ENCODE measurements around the gene UCN.
"Not testable (repeated sequence)": the region's sequence is repeated elsewhere in the genome, so short reads cannot be mapped to it uniquely, and the experiment has no call there.

The UCN gene

GRCh38 chr2:27320958-27321543, 12.8 kb upstream of the UCN start:
- Histone ChIP-seq H3K27ac (no peak overlapping the region), H3K36me3 (ENCODE audit: insufficient read depth, low read length) (peaks cover 1% of the 10 kb centered on the region; the same call in 1 of the 2 replicates), H3K4me3 (no peak overlapping the region; the same call in 1 of the 2 replicates), H3K9ac (ENCODE audit: insufficient read length) (no peak overlapping the region), H3K9me3 (ENCODE audit: low read depth, low read length) (no peaks in the 10 kb centered on the region)
- TF ChIP-seq FOXP2 (optimal IDR thresholded peaks at IDR 0.05; ENCODE audit: control extremely low read depth, extremely low read length, insufficient read depth) (no peak), POLR2AphosphoS5 (IDR thresholded peaks at IDR 0.05; ENCODE audit: borderline replicate concordance, low read depth, low read length) (no peak), EZH2 (IDR thresholded peaks at IDR 0.05) (no peak)
- no peak for DNase-seq (ENCODE audit: low read depth, low spot score)

GRCh38 chr2:27319839-27320238, 11.6 kb upstream of the UCN start:
- not testable (repeated sequence) for H3K9me3 ChIP-seq (ENCODE audit: low read depth, low read length); H3K9ac ChIP-seq (ENCODE audit: insufficient read length); H3K27ac ChIP-seq; DNase-seq (ENCODE audit: low read depth, low spot score); H3K4me3 ChIP-seq; H3K36me3 ChIP-seq (ENCODE audit: insufficient read depth, low read length)

- H3K27ac ChIP-seq: no peak overlapping the region
- DNase-seq (ENCODE audit: low read depth, low spot score): no peak
- no peak overlapping the region for H3K9ac ChIP-seq (ENCODE audit: insufficient read length)
- H3K36me3 ChIP-seq (ENCODE audit: insufficient read depth, low read length): no peaks in the 10 kb centered on the region
- no peak for TF ChIP-seq EZH2 (IDR thresholded peaks at IDR 0.05)
- TF ChIP-seq POLR2AphosphoS5 (IDR thresholded peaks at IDR 0.05; ENCODE audit: borderline replicate concordance, low read depth, low read length): no peak
- TF ChIP-seq FOXP2 (optimal IDR thresholded peaks at IDR 0.05; ENCODE audit: control extremely low read depth, extremely low read length, insufficient read depth): no peak
- H3K9me3 ChIP-seq (ENCODE audit: low read depth, low read length): no peaks in the 10 kb centered on the region
- no peak overlapping the region for H3K4me3 ChIP-seq
Measured at GRCh38 chr2:27316655-27317412, 8.6 kb upstream of the UCN start.

GRCh38 chr2:27315122-27315521, 6.9 kb upstream of the UCN start:
- DNase-seq (ENCODE audit: low read depth, low spot score): no peak
- TF ChIP-seq EZH2 (IDR thresholded peaks at IDR 0.05) (no peak), POLR2AphosphoS5 (IDR thresholded peaks at IDR 0.05; ENCODE audit: borderline replicate concordance, low read depth, low read length) (no peak), FOXP2 (optimal IDR thresholded peaks at IDR 0.05; ENCODE audit: control extremely low read depth, extremely low read length, insufficient read depth) (no peak)
- Histone ChIP-seq H3K27ac (no peak overlapping the region), H3K9me3 (ENCODE audit: low read depth, low read length) (no peaks in the 10 kb centered on the region), H3K9ac (ENCODE audit: insufficient read length) (no peak overlapping the region), H3K4me3 (no peak overlapping the region), H3K36me3 (ENCODE audit: insufficient read depth, low read length) (no peaks in the 10 kb centered on the region)

GRCh38 chr2:27314709-27315108, 6.5 kb upstream of the UCN start:
- Histone ChIP-seq H3K27ac (no peak overlapping the region), H3K36me3 (ENCODE audit: insufficient read depth, low read length) (no peaks in the 10 kb centered on the region), H3K4me3 (no peak overlapping the region), H3K9ac (ENCODE audit: insufficient read length) (no peak overlapping the region), H3K9me3 (ENCODE audit: low read depth, low read length) (no peaks in the 10 kb centered on the region)
- TF ChIP-seq EZH2 (IDR thresholded peaks at IDR 0.05) (no peak), POLR2AphosphoS5 (IDR thresholded peaks at IDR 0.05; ENCODE audit: borderline replicate concordance, low read depth, low read length) (no peak), FOXP2 (optimal IDR thresholded peaks at IDR 0.05; ENCODE audit: control extremely low read depth, extremely low read length, insufficient read depth) (no peak)
- DNase-seq (ENCODE audit: low read depth, low spot score): no peak

- Histone ChIP-seq H3K36me3 (ENCODE audit: insufficient read depth, low read length) (no peaks in the 10 kb centered on the region), H3K4me3 (no peak overlapping the region), H3K9me3 (ENCODE audit: low read depth, low read length) (no peaks in the 10 kb centered on the region), H3K27ac (no peak overlapping the region), H3K9ac (ENCODE audit: insufficient read length) (no peak overlapping the region)
- no peak for DNase-seq (ENCODE audit: low read depth, low spot score)
- TF ChIP-seq FOXP2 (optimal IDR thresholded peaks at IDR 0.05; ENCODE audit: control extremely low read depth, extremely low read length, insufficient read depth) (no peak), EZH2 (IDR thresholded peaks at IDR 0.05) (no peak), POLR2AphosphoS5 (IDR thresholded peaks at IDR 0.05; ENCODE audit: borderline replicate concordance, low read depth, low read length) (no peak)
Measured at GRCh38 chr2:27313882-27314645, 5.8 kb upstream of the UCN start.

- TF ChIP-seq EZH2 (IDR thresholded peaks at IDR 0.05) (no peak), FOXP2 (optimal IDR thresholded peaks at IDR 0.05; ENCODE audit: control extremely low read depth, extremely low read length, insufficient read depth) (no peak), POLR2AphosphoS5 (IDR thresholded peaks at IDR 0.05; ENCODE audit: borderline replicate concordance, low read depth, low read length) (no peak)
- no peak overlapping the region for H3K27ac ChIP-seq
- H3K4me3 ChIP-seq: no peak overlapping the region
- no peak for DNase-seq (ENCODE audit: low read depth, low spot score)
- H3K9me3 ChIP-seq (ENCODE audit: low read depth, low read length): no peaks in the 10 kb centered on the region
- no peaks in the 10 kb centered on the region for H3K36me3 ChIP-seq (ENCODE audit: insufficient read depth, low read length)
- no peak overlapping the region for H3K9ac ChIP-seq (ENCODE audit: insufficient read length)
Measured at GRCh38 chr2:27312152-27312551, 3.9 kb upstream of the UCN start.

GRCh38 chr2:27309651-27310050, 1.4 kb upstream of the UCN start:
- Histone ChIP-seq H3K9me3 (ENCODE audit: low read depth, low read length) (no peaks in the 10 kb centered on the region), H3K27ac (no peak overlapping the region), H3K36me3 (ENCODE audit: insufficient read depth, low read length) (no peaks in the 10 kb centered on the region), H3K4me3 (no peak overlapping the region), H3K9ac (ENCODE audit: insufficient read length) (no peak overlapping the region)
- no peak for DNase-seq (ENCODE audit: low read depth, low spot score)
- TF ChIP-seq FOXP2 (optimal IDR thresholded peaks at IDR 0.05; ENCODE audit: control extremely low read depth, extremely low read length, insufficient read depth): no peak
- TF ChIP-seq POLR2AphosphoS5 (IDR thresholded peaks at IDR 0.05; ENCODE audit: borderline replicate concordance, low read depth, low read length): no peak
- TF ChIP-seq EZH2 (IDR thresholded peaks at IDR 0.05): no peak

All from SK-N-MC (cell line).